Panc1 (cell line): ENCODE data around the gene NEIL3. TPM values are rescaled to one million over a fixed set of nuclear protein-coding genes. Genes with fewer than 3 reads are reported as not detected.

Experiments used
- ATAC-seq: fragments of 200-7000 bp; cut with Tn5 transposase; 2 replicates; pipeline ENCODE4 v1.9.1; 2020; ENCODE audit warnings: mild to moderate bottlenecking, moderate library complexity
- BruUV-seq: library from RNA; stranded (reverse); fragments of 400-500 nt; replicated peaks from 2 replicates; lab custom pipeline; 2021; lab: Mats Ljungman, UMichigan
- CTCF ChIA-PET: fragments of 300-600 bp; sonication (Branson Sonifier 250); formaldehyde crosslinking; loops from one replicate; lab custom pipeline; 2022; ENCODE audit warnings: antibody characterized with exemption; lab: Charles Lee
- POLR2A ChIA-PET: fragments of 300-600 bp; sonication (Branson Sonifier 250); formaldehyde crosslinking; loops from one replicate; lab custom pipeline; 2022; ENCODE audit warnings: antibody characterized with exemption; lab: Charles Lee
- DNase-seq: peaks from one replicate; pipeline ENCODE4 v3.0.0-alpha.2; 2010; ENCODE audit warnings: low read depth, low spot score
- H3K27ac ChIP-seq: 2 replicates; pipeline ENCODE4 v1.5.1; 2011; ENCODE audit warnings: mild to moderate bottlenecking, low read length, inconsistent platforms
- H3K27me3 ChIP-seq: fragments of 200-500 bp; sonication (Bioruptor generic); 2 replicates; pipeline ENCODE4 v1.6.0; 2014; ENCODE audit warnings: low read length, inconsistent platforms; ENCODE audit not compliant: control insufficient read depth, insufficient read depth
- H3K36me3 ChIP-seq: fragments of 200-500 bp; sonication (Bioruptor generic); 2 replicates; pipeline ENCODE4 v1.5.1; 2014; ENCODE audit warnings: inconsistent platforms, mild to moderate bottlenecking, low read length, moderate library complexity; ENCODE audit not compliant: control insufficient read depth, insufficient read depth
- H3K4me1 ChIP-seq: 2 replicates; pipeline ENCODE4 v1.5.1; 2011; ENCODE audit warnings: inconsistent platforms, mild to moderate bottlenecking, low read length, moderate library complexity; ENCODE audit not compliant: control insufficient read depth, insufficient read depth
- H3K4me3 ChIP-seq, 2 experiments: 2 replicates each; pipeline ENCODE4 v1.5.1; 2011 to 2012; ENCODE audit warnings: low read depth in 2 of 2, low read length in 2 of 2, mild to moderate bottlenecking in 2 of 2, inconsistent platforms in 1 of 2, moderate library complexity in 1 of 2
- H3K9me3 ChIP-seq: fragments of 200-500 bp; sonication (Bioruptor generic); 2 replicates; pipeline ENCODE4 v1.5.1; 2014; ENCODE audit warnings: low read depth, mild to moderate bottlenecking, inconsistent platforms, low read length, moderate library complexity; ENCODE audit not compliant: control insufficient read depth, insufficient read depth
- CTCF ChIP-seq: fragments of 450-650 bp; IDR thresholded peaks from 2 replicates; pipeline ENCODE4 v1.5.1; 2017; ENCODE audit warnings: mild to moderate bottlenecking
- POLR2AphosphoS5 ChIP-seq: IDR thresholded peaks from 2 replicates; pipeline ENCODE4 v1.6.1; 2012; ENCODE audit warnings: mild to moderate bottlenecking, low read depth, low read length, moderate library complexity
- REST ChIP-seq, 2 experiments: IDR thresholded peaks; 2 replicates each; pipeline ENCODE4 v1.6.1; 2011 to 2012; ENCODE audit warnings: low read depth in 2 of 2, control low read depth in 1 of 2, low read length in 1 of 2, mild to moderate bottlenecking in 1 of 2, moderate library complexity in 1 of 2; ENCODE audit not compliant: insufficient read depth in 1 of 2
- SIN3A ChIP-seq: IDR thresholded peaks from 2 replicates; pipeline ENCODE4 v1.6.1; 2012; ENCODE audit warnings: low read depth, mild to moderate bottlenecking, low read length, moderate library complexity, borderline replicate concordance; ENCODE audit not compliant: insufficient read depth
- TCF7L2 ChIP-seq: IDR thresholded peaks from 2 replicates; pipeline ENCODE4 v1.6.1; 2011; ENCODE audit warnings: mild to moderate bottlenecking, low read depth, low read length, inconsistent platforms
- in situ Hi-C: cut with HindIII; loops from 2 replicates; pipeline ENCODE4 v1.10.0; 2016; ENCODE audit warnings: low sequenced_read_pairs, low pct_unique_long_range_greater_than_20kb
- intact Hi-C: fragments of 100-400 bp; cut with micrococcal nuclease; formaldehyde crosslinking; loops from one replicate; pipeline ENCODE4 v1.10.0; 2022; ENCODE audit not compliant: unreplicated experiment
- total RNA-seq: library from RNA; stranded (reverse); gene quantifications from one replicate; pipeline ENCODE4 v1.2.1, GENCODE V29; 2021; ENCODE audit not compliant: unreplicated experiment

NEIL3 gene
- total RNA-seq, 1 experiment from 2014 or later, result 8.9 TPM

- Histone ChIP-seq H3K36me3 (no peaks in the 10 kb centered on the region; the same call in 1 of the 2 replicates), H3K27ac (no peak overlapping the region), H3K27me3 (no peaks in the 10 kb centered on the region), H3K4me3 (no peak overlapping the region), H3K4me1 (no peaks in the 10 kb centered on the region), H3K9me3 (no peaks in the 10 kb centered on the region)
- ChIA-PET POLR2A (no interaction called here), CTCF (no interaction called here)
- no TSS peak for BruUV-seq
- in situ Hi-C loops (no loop called here), intact Hi-C loops (no loop called here)
- no peak for ATAC-seq
- DNase-seq, result no peak
- TF ChIP-seq POLR2AphosphoS5, result no peak
- TF ChIP-seq REST (IDR thresholded peaks at IDR 0.05; ENCODE audit: insufficient read depth in 1 of 2, low read depth in 2 of 2, low read length in 1 of 2), result no peak
- TF ChIP-seq CTCF, result no peak
- no peak for TF ChIP-seq TCF7L2
- TF ChIP-seq SIN3A, result no peak
Observed at GRCh38 chr4:177287255-177287654, 22.4 kb upstream of the NEIL3 start.

GRCh38 chr4:177288335-177288734 is 21.3 kb upstream of the NEIL3 start:
- H3K36me3 ChIP-seq, result no peaks in the 10 kb centered on the region; the same call in 1 of the 2 replicates
- no peak overlapping the region for H3K27ac ChIP-seq
- in situ Hi-C loops (no loop called here), intact Hi-C loops (no loop called here)
- TF ChIP-seq REST (IDR thresholded peaks at IDR 0.05; ENCODE audit: insufficient read depth in 1 of 2, low read depth in 2 of 2, low read length in 1 of 2), result no peak
- TF ChIP-seq TCF7L2, result no peak
- no peak for TF ChIP-seq SIN3A
- no peak for TF ChIP-seq POLR2AphosphoS5
- no peak for TF ChIP-seq CTCF
- H3K9me3 ChIP-seq, result no peaks in the 10 kb centered on the region
- no peak overlapping the region for H3K4me3 ChIP-seq
- no peaks in the 10 kb centered on the region for H3K27me3 ChIP-seq
- ATAC-seq (no peak), DNase-seq (no peak)
- no peaks in the 10 kb centered on the region for H3K4me1 ChIP-seq
- CTCF ChIA-PET, result no interaction called here
- POLR2A ChIA-PET, result no interaction called here
- no TSS peak for BruUV-seq
